Mesenteric fat pad (tissue), 1 donor: ENCODE measurements around the gene ZNF354C. TPM values are rescaled to one million over a fixed set of nuclear protein-coding genes. Genes with fewer than 3 reads are reported as not detected.
A peak's percentile ranks its signal among the peaks of the same experiment; 100 is the strongest.

Experiments
- DNase-seq: peaks from one replicate; pipeline ENCODE4 v3.0.0-alpha.2; 2020; ENCODE audit warnings: low spot score
- total RNA-seq: library from RNA; stranded (reverse); fragmentation: NEBNext Ultra II Directional; extraction: Animal tissue kit (Norgen Biotek cat#: 25700); gene quantifications from one replicate; pipeline ENCODE4 v1.2.1, GENCODE V29; 2021
- donor health status: DM: yes; HTN: yes; CAD: no.

Gene ZNF354C
- total RNA-seq, 1 donor from 2014 or later = 4.5 TPM

GRCh38 chr5:179127136-179128040, 67.2 kb downstream of the ZNF354C start:
- peak; percentile 81 for DNase-seq

- no peak for DNase-seq
Observed at GRCh38 chr5:179128041-179128365, 67.8 kb downstream of the ZNF354C start.

GRCh38 chr5:179128976-179129375, 68.8 kb downstream of the ZNF354C start:
- peak; percentile 74 for DNase-seq

GRCh38 chr5:179129607-179130071, 69.5 kb downstream of the ZNF354C start:
- DNase-seq = peak; percentile 68

- DNase-seq = no peak
Observed at GRCh38 chr5:179130101-179130681, 70.0 kb downstream of the ZNF354C start.

GRCh38 chr5:179131321-179131835, 71.2 kb downstream of the ZNF354C start:
- no peak for DNase-seq

- no peak for DNase-seq
Observed at GRCh38 chr5:179131886-179132585, 71.9 kb downstream of the ZNF354C start.

- no peak for DNase-seq
Observed at GRCh38 chr5:179132586-179133355, 72.6 kb downstream of the ZNF354C start.

Other genes with a start within 250 kb of the ZNF354C start
- gene ZNF354B, start 200.4 kb upstream of the ZNF354C start, total RNA-seq = 19.3 TPM
- 1.3 TPM for gene ZFP2, start 164.5 kb upstream of the ZNF354C start, total RNA-seq
- 1.8 TPM for gene ZNF454, start 119.2 kb upstream of the ZNF354C start, total RNA-seq
- gene GRM6, start 65.1 kb upstream of the ZNF354C start, total RNA-seq = not detected
- 3.3 TPM for gene ZNF879, start 36.6 kb upstream of the ZNF354C start, total RNA-seq